SIG-M5 treated with dmso at 0.1 percent for 504 hours (cell line): Measurements from ENCODE around the gene GBGT1.

Experiments used
- DNase-seq: peaks from one replicate; lab custom pipeline; 2025; ENCODE audit not compliant: unreplicated experiment; lab: John Stamatoyannopoulos, UW

The GBGT1 gene

DNA sequence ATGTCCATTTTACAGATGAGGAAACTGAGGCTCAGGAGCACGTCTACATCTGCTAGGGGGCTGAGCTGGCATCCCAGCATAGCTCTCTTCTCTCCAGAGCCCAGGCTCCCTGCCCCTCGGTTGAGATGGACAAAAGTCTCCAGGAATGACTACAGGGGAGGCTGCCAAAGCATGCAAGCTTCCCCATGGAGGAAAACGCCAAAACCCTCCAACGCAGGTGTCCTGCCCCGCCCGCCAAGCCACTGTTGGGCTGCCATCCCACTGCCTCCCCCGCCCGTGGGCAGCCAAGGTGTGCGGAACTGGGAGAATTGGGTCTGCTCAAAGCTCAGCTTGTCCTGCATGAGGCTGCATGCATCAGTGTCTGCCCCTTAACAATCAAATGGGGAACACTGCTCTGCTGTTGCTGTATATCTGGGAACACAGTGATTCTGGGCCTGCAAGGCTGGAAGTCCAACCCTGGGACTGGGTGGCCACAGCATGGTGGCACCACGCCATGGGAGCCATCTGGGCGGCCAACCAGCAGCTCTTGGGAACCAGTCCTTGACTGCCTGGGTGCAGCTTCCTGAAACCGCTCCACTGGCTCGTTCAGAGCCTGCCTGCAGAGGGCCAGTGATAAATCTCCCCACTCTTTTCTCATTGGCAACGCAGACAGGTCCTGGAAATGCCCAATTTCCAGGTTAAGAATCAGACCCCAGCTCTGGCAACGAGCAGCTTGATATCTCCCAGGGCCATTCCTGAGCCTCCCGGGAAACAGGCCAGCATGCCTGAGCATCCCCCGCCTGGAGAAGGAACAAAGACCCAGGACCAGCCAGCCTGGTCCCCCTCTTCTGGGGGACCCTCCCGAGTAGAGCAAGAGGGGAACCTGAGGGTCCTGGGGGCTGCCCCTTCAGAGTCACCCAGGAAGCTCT is 46.2 kb downstream of the GBGT1 start:
- DNase-seq = no peak

DNA sequence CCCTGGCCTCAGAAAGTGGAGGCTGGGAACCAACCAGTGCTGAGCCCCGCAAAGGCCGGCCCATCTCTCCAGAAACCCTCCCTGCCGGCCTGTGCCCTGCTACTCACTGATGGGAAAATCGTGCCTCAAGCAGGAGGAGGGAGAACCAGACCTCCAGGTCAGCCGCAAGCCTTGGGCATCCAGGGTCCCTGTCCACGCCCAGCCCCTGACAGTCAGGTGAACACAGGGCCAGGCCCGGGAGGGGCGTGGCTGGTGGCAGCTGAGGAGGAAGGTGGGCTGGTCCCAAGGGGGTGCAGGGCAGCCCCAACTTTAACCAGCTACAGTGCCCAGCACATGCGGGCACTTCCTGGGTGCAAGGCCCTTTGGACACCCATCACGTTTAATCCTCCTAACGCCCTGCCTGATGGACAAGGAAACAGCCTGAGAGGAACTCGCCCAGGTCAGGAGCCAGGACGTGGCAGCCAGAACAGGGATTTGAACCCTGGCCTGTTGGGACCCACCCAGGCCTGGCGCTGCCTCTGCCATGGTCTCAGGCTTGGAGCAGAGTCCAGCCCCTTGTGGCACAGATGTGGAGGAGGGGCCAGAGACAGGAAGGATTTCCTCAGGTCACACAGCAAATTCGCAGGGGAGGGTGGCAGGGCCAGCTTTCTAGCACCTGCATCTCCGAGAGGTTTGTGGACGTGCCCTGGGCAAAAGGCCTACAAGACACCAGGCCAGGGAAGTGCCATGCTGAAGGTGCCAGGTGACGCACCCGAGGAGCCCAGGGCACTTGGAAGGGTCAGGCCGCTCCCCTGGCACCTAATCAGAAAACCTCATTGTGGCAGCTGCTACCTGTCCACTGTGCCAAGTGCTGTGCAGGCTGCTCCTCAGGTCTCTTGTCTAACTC is 47.1 kb downstream of the GBGT1 start:
- no peak for DNase-seq

DNA sequence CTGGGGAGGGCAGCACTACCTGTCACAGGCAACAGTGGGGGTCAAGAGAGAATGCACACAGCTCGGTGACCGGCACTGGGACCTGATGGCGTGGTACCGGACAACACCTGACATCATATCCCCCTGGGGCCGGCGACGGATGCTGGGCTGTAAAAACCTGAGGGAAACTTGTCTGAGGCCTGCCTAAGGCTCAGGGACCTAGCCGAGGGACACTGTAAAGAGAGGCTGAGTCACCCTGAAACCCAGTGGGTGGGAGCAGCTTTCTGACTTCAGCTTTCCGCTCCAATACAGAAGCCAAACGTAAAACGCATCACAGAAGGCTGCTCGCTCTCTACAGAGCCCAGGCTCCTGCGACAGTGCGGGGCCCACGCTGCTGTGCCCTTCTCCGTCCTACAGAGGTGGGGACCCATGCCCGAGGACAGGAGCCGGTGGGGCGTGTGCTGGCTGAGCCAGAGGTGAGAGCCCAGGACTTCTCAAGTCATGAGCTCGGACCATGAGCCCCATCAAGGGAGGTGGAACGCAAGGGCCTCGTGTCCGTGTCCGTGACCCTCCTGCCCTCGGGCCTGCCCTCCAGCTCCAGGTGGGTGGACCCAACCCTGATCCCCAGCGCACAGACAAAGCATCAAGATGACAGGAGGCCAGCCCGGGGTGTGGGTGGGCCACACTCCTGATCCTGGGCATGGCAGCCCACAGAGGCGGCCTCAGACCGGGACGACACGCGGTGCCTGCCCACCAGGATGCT is 47.9 kb downstream of the GBGT1 start:
- peak; percentile 22 for DNase-seq

DNA sequence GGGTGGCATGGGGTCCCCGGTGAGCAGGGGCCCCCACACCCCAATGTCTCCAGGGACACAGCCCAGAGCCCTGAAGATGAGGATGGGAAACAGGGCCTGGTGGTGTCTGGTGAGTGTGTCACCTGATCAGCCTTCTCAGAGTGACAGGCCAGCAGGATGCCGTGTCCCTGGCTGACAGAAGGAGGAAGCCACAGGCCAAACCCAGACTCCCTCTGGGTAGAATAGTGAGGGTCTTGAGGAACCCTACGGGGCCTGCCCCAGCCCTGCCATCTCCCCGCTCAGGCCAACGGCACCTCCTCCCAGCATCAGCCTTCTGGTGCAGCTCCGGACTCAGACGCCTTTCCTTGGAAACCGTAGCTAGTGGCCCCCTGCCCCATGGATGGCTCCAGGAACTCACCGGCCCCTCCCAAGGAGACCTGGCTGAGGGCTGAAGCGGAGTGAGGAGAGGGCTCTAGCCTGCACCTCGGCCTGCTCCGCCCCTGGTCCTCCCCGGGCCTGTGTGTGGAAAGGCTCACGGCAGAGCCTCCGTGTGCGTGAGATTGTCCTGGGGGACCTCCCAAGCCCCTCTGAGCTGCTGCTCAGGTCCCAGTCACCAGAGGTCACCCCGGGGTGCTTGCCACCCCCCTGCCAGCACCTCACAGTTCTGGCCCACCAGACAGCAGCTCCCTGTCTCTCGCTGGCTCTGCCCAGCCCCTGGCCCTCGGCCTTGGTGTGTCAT is 48.7 kb downstream of the GBGT1 start:
- DNase-seq = no peak

DNA sequence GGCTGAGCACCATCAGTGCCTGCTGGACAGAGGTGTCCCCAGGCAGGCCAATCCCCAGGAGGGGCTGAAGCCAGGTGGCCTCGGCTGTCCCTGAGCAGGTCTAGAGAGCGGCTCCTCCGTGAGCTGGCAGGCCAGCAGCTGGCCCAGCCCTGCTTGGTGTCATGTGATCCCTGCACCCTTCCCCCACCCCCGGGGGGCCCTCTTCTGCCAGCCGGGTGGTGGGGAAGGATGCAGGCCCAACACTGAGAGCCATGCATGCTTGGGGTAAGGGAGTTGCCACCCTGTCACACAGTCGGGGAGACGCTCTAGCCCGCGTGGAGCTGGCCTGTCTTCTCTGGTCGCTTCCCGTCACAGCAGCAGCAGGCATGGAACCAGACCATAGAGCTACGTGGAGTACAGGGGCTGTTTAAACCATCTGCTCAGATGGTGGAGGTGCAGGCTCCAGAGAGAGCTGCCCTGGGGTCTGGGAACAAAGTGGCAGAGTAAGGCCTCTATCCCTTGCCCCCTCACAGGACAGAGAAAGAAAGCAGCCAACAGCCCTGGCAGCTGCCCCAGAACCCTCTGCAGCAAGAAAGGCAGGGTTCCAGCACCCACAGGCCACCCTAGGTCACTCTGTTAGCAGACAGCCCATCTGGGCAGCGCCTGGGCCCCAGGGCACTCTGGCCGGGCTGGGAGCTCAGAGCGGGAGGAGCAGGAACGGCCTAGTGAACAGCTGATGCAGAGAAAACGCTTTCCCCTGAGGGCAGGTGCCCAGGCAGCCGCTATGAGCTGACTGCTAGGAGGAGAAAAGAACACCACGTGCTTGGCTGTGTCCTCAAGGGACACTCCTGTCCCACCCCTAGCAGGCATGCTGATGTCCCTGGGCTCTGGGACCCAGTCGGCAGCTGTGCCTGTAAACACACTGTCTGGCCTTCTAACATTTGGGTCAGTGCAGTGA is 49.5 kb downstream of the GBGT1 start:
- peak; percentile 25 for DNase-seq

DNA sequence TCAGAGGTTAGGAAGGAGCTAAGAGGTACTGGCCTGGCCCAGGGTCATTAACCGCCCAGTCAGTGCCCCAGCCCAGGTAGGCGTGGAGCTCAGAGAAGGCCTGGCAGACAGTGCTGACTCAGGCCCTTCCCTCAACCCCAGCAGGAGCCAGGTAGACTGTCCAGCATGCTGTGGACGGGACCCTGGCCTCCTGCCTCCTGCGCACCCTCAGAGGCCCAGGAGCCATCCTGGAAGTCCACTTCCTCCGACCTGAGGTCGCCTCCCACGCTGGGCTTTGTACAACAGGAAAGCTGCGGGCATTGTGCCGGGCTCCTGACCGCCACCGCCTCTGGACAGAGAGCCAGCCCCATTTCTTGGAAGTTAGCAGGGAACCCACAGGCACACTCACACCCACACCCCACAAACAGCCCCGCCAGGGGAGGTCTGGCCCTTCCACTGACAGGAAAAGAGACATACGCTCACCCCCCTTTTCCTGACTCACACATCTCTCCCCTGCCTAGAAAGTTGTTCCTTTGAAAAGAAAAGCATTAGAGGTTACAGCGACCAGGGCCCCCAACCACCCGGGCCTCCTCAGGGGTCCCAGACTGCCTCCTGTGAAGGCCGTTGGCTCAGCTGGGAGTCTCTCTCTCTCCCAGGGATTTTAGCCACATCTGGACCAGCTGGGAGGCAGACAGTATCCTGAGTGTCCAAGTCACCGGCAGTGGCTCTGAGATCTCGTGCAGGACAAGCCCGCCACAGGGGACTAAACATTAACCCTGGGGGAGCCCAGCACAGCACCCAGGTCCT is 50.4 kb downstream of the GBGT1 start:
- DNase-seq = no peak

DNA sequence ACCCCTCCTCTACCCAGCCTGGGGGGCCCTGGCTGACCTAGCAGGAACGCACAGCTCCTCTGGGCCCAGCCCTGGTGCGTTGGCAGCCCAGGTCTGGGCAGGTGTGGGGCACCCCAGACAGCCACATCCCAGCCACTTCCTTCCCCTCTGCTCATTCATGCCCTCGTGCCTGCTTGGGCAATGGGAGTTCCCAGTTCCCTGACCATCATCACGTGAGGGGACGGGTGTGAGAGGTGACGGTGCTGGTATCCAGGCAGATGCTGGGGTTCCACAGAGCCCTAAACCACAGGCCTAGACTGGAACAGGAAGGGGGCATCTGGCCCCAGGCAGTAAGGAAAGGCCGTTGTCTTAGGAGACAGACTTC is 51.1 kb downstream of the GBGT1 start:
- DNase-seq = peak; percentile 14

DNA sequence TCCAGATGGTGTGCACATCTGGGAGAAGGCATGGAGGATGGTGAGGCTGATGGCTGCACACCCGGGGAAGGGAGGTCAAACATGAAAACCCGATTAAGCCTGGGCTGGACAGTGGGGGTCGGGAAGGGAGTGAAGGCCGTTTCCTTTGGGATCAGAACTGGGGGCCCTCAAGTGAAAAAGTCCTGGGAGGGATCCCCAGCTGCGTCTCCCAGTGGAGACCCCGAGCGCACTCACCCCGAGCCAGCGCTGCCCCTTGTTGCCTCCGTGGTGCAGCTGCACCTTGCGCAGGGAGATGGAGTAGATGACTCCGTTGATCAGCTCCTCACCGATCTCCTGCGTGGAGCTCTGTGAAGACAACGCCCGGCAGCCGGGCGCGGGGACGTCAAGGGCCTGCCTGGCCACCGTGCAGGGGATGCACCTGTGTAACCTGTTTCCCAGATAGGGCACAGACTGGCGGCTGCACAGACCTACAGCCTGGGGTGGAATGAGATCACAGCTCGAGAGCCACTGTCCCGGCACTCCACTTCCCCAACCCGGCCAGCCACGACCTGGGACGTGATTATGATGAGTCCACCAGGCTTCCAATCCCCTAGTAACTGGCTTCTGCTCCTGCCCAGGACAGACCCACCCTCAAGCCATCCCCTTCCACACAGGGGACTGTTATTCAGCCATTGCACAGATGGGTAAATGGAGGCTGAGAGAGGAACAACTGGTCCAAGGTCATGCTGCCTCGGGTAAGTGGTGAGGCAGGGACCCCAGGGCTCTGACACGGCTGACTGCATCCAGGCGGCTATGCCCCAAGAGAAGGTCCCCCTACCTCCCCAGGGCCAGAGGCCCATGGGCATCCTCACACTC is 51.7 kb downstream of the GBGT1 start:
- no peak for DNase-seq

DNA sequence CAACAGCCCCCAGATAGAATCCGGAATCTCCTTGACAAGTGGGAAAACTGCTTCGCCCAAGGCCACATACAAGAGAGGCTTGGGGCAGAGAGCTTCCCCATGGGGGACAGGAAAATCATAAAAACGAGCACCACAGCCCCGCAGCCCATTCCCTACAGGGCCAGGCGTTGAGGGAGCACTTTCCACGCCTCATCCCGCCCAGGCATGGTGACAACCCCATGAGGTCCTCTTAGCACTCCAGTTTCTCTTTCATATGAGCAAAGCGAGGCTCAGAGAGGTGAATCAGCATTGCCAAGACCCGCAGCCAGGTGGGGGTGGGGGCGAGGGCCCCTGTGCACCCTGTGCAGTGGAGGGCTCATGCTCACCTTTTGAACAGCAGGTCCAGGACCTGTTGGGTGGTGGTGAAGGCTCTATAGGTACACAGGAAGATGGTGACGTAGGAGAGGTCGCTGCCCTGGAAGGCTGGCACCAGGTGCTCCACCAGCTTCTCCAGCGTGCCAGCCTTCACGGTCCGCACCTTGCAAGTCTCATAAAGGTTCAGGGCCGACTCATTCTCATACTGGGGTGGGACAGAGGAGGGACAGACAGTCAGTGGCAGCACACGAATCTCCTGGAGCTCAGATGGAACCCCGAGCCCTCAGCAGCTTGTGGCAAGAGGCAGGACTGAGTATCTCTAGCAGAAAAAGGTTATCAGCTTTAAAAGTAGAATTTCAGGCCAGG is 53.6 kb downstream of the GBGT1 start:
- DNase-seq = no peak

DNA sequence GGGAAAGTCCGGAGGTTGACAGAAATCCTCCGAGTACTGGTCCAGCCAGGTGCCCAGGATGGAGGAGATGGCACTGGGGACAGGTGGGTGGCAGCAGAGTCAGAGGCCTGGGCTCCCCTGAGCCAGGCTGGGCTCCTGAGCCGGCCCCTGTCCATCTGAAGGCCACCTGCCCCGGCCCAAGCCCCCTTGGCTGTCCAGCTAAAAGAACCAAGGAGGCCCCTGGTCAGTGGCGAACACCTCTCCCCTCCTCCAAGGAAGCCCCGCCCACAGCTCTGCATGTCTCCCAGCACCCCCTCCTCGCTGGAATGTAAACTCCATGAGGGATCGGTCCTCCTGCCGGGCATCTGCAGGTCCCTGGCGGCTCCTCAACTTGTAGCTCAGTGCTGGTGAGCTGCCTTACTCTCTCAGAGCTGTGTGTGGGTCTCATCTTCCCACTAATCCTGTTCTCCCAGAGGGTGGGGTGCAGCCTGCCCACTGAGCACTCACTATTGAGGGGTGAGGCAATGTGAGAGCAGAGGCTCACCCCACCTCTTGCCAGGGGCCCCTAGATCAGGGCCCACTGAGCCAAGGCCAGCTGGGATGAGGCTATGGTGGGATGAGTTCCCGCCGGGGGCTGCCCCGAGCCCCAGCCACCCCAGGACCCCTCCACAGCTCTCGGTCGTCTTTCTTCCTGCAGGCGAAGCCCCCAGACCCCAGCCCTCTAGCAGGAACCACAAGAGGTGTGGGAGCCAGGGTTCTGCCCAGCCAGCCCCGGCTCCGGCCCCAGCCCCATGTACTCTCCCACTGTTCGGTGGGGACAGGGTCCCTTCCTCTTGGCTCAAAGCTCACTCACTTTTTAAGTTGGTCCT is 54.7 kb downstream of the GBGT1 start:
- no peak for DNase-seq

DNA sequence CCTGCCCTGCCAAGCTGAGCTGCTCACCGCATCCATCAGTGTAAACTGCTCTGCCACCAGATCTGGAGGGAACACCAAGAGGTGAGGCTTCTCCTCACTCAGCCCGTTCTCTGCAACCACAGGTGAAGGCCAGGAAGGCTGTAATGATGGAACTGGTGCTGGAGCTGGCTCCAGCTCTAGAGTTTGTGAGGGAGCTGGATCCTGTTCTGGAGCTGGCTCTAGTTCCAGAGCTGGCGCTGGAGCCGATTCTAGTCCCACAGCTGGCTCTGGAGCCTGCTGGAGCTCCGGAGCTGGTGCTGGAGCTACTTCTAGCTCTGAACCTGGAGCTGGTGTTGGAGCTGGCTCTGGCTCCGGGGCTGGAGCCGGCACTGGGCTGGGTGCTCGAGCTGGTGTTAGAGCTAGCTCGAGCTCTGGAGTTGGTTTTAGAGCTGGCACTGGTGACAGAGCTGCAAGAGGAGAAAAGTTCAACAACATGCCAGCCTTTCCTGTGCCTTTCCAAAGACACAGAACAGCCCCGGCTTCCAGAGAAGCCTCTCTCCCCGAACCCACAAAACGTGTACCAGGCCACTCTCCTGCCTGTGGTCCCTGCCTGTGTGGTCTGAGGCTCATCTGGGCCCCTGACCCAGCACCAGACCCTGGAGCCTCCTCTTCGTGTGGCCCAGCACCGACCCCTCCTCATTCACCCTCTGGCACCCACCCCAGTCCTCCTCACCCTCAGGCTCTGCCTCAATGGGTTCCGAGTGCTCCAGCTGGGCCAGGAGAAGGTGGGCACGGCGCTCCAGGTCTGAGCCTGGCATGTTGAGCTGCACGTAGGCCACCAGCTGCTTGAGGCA is 55.5 kb downstream of the GBGT1 start:
- DNase-seq = no peak

DNA sequence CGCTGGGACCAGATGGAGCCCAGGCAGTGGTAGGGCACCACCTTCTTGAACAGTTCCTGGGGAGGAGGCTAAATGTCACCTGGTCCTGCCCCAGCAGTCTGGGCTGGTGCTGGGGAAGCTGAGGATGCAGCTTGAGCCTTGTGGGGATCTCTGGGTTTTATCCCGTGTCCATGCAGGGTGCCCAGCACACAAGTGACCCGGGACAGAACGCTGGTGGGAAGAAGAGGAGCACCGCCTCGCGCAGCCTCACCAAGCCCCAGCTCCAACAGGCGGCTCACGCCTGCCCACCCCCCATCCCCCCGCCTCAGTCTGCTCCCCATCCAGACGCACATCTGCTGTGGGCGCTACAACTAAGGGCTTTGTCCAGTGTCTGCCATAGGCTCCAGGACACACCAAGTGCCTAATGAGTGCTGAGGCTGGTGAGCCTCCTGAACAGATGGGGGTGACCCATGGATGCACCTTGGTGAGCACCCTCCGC is 56.4 kb downstream of the GBGT1 start:
- DNase-seq = no peak

DNA sequence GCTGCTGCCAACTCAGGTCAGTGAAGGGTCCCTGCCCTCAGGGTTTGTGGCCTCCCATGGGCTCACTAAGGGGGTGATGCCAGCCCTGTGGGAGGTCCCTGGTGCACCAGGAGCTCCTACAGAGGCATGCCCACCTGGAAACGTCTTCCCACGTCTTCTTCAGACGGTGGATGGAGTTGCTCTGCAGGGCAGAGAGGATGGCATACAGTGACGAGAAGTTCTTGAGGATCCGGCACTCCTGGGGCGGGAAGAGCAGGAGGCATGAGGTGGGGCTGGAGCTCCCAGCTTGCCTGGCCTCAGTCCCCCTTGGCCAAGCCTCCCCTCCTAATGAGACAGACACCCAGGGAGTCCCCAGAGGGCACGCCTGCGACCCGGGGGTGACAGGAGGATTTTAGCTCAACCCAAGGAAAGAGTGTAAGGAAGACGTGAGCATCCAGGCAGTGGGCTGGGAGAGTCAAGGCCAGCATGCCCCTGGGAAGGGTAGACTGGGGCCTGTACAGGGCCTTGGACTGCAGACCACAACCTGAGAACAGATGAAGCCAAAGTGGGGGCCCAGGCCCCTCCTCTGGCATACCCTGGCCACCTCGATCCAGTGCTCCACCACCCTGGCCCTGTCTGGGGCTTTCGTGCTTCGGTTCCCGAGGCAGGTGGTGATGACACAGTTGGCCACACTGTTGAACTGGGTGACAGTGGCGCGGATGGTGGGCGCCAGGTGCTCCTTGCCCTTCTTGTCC is 57.0 kb downstream of the GBGT1 start:
- no peak for DNase-seq

DNA sequence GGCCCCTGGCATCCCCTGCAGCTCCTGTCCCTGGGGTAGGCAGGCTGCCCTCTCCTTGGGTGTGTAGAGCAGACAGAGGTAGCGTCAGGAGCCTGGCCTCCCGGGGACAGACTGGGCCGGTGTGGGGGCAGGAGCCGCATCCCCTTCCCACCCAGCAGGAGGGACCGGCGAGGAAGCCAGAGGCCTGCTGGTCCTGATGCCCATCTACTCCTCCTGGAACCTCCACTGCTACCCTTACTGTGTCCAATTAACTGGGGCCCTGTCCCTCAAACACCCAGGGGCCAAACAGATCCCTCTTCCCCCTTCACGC is 58.3 kb downstream of the GBGT1 start:
- no peak for DNase-seq
